Heart right ventricle (tissue), 16 donors: ENCODE measurements around the gene HLA-DRB1. TPM values are rescaled to one million over a fixed set of nuclear protein-coding genes. Genes with fewer than 3 reads are reported as not detected.

Source experiments
- ATAC-seq, 8 donors: fragments of 200-7000 bp; cut with Tn5 transposase; one replicate each; pipeline ENCODE4 v1.9.1; 2020; ENCODE audit warnings: mild to moderate bottlenecking in 8 of 8, moderate library complexity in 8 of 8, moderate number of reproducible peaks in 1 of 8
- DNase-seq, 2 donors: peaks; one replicate each; pipeline ENCODE4 v3.0.0-alpha.2; 2020
- H3K27ac ChIP-seq, 10 donors: fragments of 200-600 bp; sonication (generic) in 2 of 10; one replicate each; pipeline versions ENCODE4 v1.5.0 to v1.8.0; 2020 to 2022; ENCODE audit warnings: mild to moderate bottlenecking in 3 of 10
- H3K27me3 ChIP-seq, 7 donors: fragments of 200-600 bp; one replicate each; pipeline ENCODE4 v1.8.0; 2021 to 2022; ENCODE audit warnings: mild to moderate bottlenecking in 2 of 7
- H3K36me3 ChIP-seq, 9 donors: fragments of 200-600 bp; sonication (generic) in 1 of 9; one replicate each; pipeline versions ENCODE4 v1.5.0 to v1.8.0; 2020 to 2022; ENCODE audit warnings: mild to moderate bottlenecking in 2 of 9
- H3K4me1 ChIP-seq, 9 donors: fragments of 200-600 bp; sonication (generic) in 1 of 9; one replicate each; pipeline versions ENCODE4 v1.5.0 to v1.8.0; 2020 to 2022; ENCODE audit warnings: mild to moderate bottlenecking in 4 of 9
- H3K4me3 ChIP-seq, 10 donors: fragments of 200-600 bp; sonication (generic) in 2 of 10; one replicate each; pipeline versions ENCODE4 v1.5.0 to v1.8.0; 2020 to 2022; ENCODE audit warnings: mild to moderate bottlenecking in 7 of 10, moderate library complexity in 2 of 10
- H3K9me3 ChIP-seq, 11 donors: fragments of 200-600 bp in 10 of 11; sonication (generic) in 2 of 11; one replicate each; pipeline versions ENCODE4 v1.5.0 to v1.8.0; 2013 to 2022; ENCODE audit warnings: mild to moderate bottlenecking in 2 of 11, control low read depth in 1 of 11, moderate library complexity in 1 of 11
- WGBS, 2 donors: extraction: QIAGEN DNeasy Blood & Tissue Kit; methylation state at CpG; one replicate each; pipeline ENCODE4 v1.1.7; 2013; ENCODE audit warnings: inconsistent platforms in 1 of 2; 5-methylcytosine and 5-hydroxymethylcytosine counted together
- intact Hi-C, 10 donors: fragments of 100-400 bp; cut with DNase I; formaldehyde crosslinking; loops; one replicate each; pipeline versions ENCODE4 v1.11.1 to v1.14.2; 2022
- polyA plus RNA-seq, 2 donors: library from polyadenylated mRNA; stranded (reverse); fragments of 200-250 nt; gene quantifications; one replicate each; pipeline ENCODE4 v1.2.3, GENCODE V29; 2013
- total RNA-seq, 10 donors: library from RNA; stranded (reverse); fragmentation: NEBNext Ultra II Directional in 3 of 10; extraction: Animal tissue kit (Norgen Biotek cat#: 25700) in 3 of 10; gene quantifications; one replicate each; pipeline versions ENCODE4 v1.2.1 to v1.2.4, GENCODE V29; 2021 to 2023
- TF ChIP-seq, protein P1 (sequence below), 9 donors: fragments of 200-600 bp; sonication (generic) in 2 of 9; IDR thresholded peaks; one replicate each; pipeline versions ENCODE4 v1.5.0 to v1.8.0; 2021 to 2022; ENCODE audit warnings: antibody characterized with exemption in 9 of 9, mild to moderate bottlenecking in 5 of 9, moderate library complexity in 1 of 9
- donor health status: Arrhythmogenic right ventricular cardiomyopathy.
- donor health status: ischemic (EF 13 %, LVEDD 7.1; RV severe dilation, severe dysfunction).
- donor health status: healthy with polysubstance abuse.
- donor health status: DM: no; HTN: yes; CAD: no.
- donor health status: DM: no; HTN: no; CAD: no.
- donor health status: ischemic (EF 25% LVEDD 6.9; RV normal size, moderate dysfunction).
- donor health status: ischemic (EF 25% LVEDD 5.7; RV mildly dilated, moderate dysfunction).
- donor health status: healthy.
- donor health status: DM: yes; HTN: yes; CAD: no.
- donor health status: Ischemic cardiomyopathy.
- donor health status: ischemic (EF 35%, LVEDD 5.7; RV mildly dilated, moderate dysfunction).
- donor health status: nonischemic (EF 11% LVEDD 7.7; RV severe dilation, severe dysfunction).
- donor health status: DM: yes; HTN: yes; CAD: no.
- donor health status: PGD.
- donor health status: ischemic (EF 29% LVEDD 5.4; RV normal size, mild dysfunction).
- donor health status: nonischemic (EF 23%, LVEDD 6.1; RV moderate dilation, normal function).

The HLA-DRB1 gene
- total and polyA plus RNA-seq, 12 donors, result 28.8 to 313 (median 76.4) TPM

DNA sequence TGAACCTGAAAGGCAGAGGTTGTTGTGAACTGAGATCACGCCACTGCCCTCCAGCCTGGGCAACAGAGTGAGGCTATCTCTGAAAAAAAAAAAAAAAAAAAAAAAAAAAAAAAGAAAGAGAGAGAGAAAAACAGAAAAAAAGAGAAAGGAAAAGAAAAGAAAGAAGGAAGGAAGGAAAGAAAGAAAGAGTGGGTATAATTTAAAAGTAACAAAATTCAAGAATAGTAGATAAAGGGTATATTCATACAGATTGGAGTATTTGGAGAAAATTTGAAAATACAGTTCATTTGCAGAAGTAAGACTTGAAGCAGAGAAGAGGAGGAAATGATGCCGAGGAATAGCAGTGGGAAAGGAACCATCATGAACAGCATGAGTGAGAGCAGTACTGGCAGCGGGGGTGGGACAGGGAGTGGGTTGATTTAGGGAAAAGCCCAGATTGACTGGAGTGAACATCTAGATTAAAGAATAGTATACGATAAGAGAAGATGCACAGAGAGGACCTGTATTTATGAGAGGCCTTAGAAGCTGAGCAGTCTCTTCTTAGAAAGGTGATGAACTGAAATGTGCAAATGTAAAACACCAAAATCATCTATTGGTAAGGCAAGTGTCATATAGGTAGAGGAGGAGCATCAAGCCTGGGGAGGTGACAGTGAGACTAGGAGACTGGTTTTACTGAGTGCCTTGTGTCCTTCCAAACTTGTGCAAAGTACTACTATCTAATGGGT lies 17.8 kb upstream of the HLA-DRB1 start:
- TF ChIP-seq, protein P1, sequence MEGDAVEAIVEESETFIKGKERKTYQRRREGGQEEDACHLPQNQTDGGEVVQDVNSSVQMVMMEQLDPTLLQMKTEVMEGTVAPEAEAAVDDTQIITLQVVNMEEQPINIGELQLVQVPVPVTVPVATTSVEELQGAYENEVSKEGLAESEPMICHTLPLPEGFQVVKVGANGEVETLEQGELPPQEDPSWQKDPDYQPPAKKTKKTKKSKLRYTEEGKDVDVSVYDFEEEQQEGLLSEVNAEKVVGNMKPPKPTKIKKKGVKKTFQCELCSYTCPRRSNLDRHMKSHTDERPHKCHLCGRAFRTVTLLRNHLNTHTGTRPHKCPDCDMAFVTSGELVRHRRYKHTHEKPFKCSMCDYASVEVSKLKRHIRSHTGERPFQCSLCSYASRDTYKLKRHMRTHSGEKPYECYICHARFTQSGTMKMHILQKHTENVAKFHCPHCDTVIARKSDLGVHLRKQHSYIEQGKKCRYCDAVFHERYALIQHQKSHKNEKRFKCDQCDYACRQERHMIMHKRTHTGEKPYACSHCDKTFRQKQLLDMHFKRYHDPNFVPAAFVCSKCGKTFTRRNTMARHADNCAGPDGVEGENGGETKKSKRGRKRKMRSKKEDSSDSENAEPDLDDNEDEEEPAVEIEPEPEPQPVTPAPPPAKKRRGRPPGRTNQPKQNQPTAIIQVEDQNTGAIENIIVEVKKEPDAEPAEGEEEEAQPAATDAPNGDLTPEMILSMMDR (IDR thresholded peaks at IDR 0.05), result no peak
- H3K4me3 ChIP-seq, result no peak overlapping the region
- intact Hi-C loops, result loop anchor here in 1 of 10 donors (5.0 kb wide), 1 partner anchor 170 kb away; the partner anchor contains the start of gene HLA-DRA
- ATAC-seq (no peak), DNase-seq (no peak)
- no peaks in the 10 kb centered on the region for H3K9me3 ChIP-seq
- peak overlapping the region in 5 of 10 donors; percentile 13 to 84 (median 20) for H3K27ac ChIP-seq
- no peaks in the 10 kb centered on the region for H3K36me3 ChIP-seq
- WGBS, 2 donors, result 57 to 83% methylated on average over 3 to 4 of the region's 4 CpGs
- H3K4me1 ChIP-seq, result peaks cover 0 to 12% (median 0%) of the 10 kb centered on the region in 9 donors
- H3K27me3 ChIP-seq, result no peaks in the 10 kb centered on the region

DNA sequence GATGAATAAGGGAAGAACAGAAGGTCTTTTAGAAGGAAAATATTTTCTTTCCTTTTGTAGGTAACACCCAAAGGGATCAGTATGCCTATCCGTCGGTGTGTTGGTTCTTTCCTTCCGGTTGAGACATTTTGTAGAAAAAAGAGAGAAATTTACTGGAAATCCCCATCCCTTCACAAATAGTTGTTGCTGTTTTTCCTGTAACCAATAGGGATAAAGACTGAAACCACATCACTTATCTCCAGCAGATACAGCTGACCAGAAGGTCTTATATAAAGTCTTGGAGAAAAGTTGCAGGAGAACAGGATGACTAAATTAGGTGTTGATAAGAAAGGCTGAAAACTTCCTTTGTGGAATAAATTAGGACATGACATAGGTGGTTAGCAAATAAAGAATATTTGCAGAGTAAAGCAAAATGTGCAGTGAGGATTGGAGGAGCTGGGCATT lies 14.8 kb upstream of the HLA-DRB1 start:
- Histone ChIP-seq H3K36me3 (no peaks in the 10 kb centered on the region), H3K27me3 (no peaks in the 10 kb centered on the region), H3K27ac (peak overlapping the region in 8 of 10 donors; percentile 48 to 90 (median 82)), H3K9me3 (peaks cover 0 to 2% (median 0%) of the 10 kb centered on the region in 11 donors), H3K4me1 (peaks cover 0 to 9% (median 0%) of the 10 kb centered on the region in 9 donors), H3K4me3 (peak overlapping the region in 5 of 10 donors; percentile 5 to 33 (median 20))
- intact Hi-C loops, result no loop called here
- no peak for DNase-seq
- TF ChIP-seq, protein P1 (IDR thresholded peaks at IDR 0.05), result no peak
- 0 to 42% methylated on average over 3 of the region's 3 CpGs for WGBS, 2 donors
- ATAC-seq, result peak in 7 of 8 donors; percentile 60 to 91 (median 88)

DNA sequence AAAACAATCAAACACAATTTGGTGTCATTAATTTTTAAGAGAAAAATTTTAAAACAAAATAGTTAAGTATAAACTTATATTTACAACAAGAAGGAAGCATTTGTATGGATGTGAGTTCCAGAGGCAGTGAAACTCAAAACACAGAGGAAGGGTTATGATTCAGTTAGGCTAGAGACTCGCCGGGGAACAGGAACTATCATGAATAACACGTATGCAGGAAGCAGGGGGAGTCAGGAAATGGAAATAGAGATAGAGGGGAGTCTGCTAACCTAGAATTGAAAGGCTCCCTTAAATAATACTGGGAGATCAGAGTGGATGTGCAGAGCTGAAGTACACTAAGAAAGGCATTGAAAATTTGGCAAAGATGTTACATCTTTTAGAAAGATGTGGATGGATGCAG lies 14.2 kb upstream of the HLA-DRB1 start:
- 7 to 34% methylated on average over 3 of the region's 3 CpGs for WGBS, 2 donors
- TF ChIP-seq, protein P1 (IDR thresholded peaks at IDR 0.05), result no peak
- Histone ChIP-seq H3K4me1 (peaks cover 0 to 9% (median 0%) of the 10 kb centered on the region in 9 donors), H3K27me3 (no peaks in the 10 kb centered on the region), H3K27ac (peak overlapping the region in 8 of 10 donors; percentile 48 to 90 (median 82)), H3K4me3 (peak overlapping the region in 5 of 10 donors; percentile 5 to 33 (median 20)), H3K36me3 (no peaks in the 10 kb centered on the region), H3K9me3 (peaks cover 0 to 7% (median 0%) of the 10 kb centered on the region in 11 donors)
- ATAC-seq (peak in 7 of 8 donors; percentile 59 to 91 (median 78)), DNase-seq (no peak)
- intact Hi-C loops, result no loop called here

DNA sequence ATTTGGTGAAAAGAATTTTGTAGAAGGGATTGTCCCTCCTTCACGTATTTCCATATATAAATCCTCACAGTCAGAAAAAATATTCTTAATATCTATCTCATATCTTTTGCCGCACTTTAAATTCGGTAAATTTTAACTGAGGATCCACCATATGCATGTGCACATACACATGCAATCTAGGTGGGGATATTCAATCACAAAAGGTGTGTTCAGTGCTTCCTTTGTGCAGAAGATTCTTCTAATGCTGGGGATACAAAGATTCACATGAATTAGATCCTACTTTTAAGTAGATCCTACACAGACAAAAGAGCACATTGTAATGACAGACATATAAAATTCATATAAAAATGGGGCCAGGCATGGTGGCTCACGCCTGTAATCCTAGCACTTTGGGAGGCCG lies 13.6 kb upstream of the HLA-DRB1 start:
- DNase-seq (no peak), ATAC-seq (no peak)
- 62 to 86% methylated on average over 3 to 5 of the region's 5 CpGs for WGBS, 2 donors
- Histone ChIP-seq H3K27ac (peak overlapping the region in 9 of 10 donors; percentile 1 to 90 (median 80)), H3K4me1 (peaks cover 0 to 9% (median 0%) of the 10 kb centered on the region in 9 donors), H3K27me3 (no peaks in the 10 kb centered on the region), H3K36me3 (no peaks in the 10 kb centered on the region), H3K9me3 (peaks cover 0 to 9% (median 0%) of the 10 kb centered on the region in 11 donors), H3K4me3 (no peak overlapping the region)
- intact Hi-C loops, result no loop called here
- TF ChIP-seq, protein P1 (IDR thresholded peaks at IDR 0.05), result no peak
